ENCODE results near the gene TMEM245.

DNA sequence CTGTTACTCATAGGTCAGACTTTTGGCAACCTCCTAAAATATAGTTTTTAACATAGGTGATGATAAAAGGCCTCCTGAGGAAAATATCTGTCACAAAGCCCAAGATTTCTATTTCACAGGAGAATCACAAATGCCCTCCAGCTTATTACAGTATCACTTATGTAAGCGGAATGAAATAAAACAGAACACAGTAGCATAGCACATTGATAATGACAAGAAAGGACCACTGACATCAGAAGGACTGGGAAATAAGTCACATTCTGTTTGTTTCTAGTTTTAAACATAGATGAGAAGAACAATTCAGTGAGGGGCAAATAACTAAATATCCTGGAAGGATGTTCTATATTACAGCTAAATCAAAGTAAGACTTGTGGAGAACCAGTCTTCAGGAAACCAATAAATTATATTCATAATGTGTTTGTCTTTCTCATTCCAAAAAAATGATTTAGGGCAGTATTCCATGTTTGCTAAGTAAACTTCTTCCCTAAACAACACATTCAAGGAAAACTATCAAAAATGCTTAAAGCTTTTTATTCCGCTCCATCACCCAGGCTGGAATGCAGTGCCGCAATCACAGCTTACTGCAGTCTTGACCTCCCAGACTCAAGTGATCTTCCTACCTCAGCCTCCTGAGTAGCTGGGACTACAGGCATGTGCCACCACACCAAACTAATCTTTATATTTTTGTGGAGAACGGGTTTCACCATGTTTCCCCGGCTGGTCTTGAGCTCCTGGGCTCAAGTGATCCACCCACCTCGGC is 85.6 kb downstream of the TMEM245 start:
- TF ChIP-seq CTCF (IDR thresholded peaks at IDR 0.05 in 2 of 3, conservative IDR thresholded peaks at IDR 0.05 in 1 of 3; ENCODE audit: borderline replicate concordance in 1 of 3, insufficient read depth in 1 of 3, low read depth in 2 of 3, low read length in 2 of 3) (no peak), ZFX (IDR thresholded peaks at IDR 0.05) (no peak), TCF7L2 (IDR thresholded peaks at IDR 0.05; ENCODE audit: borderline replicate concordance, extremely low read depth, insufficient read depth, insufficient read length) (no peak), SIN3A (IDR thresholded peaks at IDR 0.05; ENCODE audit: low read depth) (no peak), JUND (IDR thresholded peaks at IDR 0.05) (no peak), POLR2A (IDR thresholded peaks at IDR 0.05; ENCODE audit: borderline replicate concordance, extremely low read depth, insufficient read depth, insufficient read length) (no peak), EZH2phosphoT487 (IDR thresholded peaks at IDR 0.05; ENCODE audit: borderline replicate concordance) (no peak), SRF (IDR thresholded peaks at IDR 0.05; ENCODE audit: low read depth) (no peak)
- TF ChIP-seq, protein P1, sequence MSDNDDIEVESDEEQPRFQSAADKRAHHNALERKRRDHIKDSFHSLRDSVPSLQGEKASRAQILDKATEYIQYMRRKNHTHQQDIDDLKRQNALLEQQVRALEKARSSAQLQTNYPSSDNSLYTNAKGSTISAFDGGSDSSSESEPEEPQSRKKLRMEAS (IDR thresholded peaks at IDR 0.05): no peak
